ENCODE measurements around the gene TMEM117.
"Not testable (repeated sequence)": the region's sequence is repeated elsewhere in the genome, so short reads cannot be mapped to it uniquely, and the experiment has no call there.

TMEM117 gene

DNA sequence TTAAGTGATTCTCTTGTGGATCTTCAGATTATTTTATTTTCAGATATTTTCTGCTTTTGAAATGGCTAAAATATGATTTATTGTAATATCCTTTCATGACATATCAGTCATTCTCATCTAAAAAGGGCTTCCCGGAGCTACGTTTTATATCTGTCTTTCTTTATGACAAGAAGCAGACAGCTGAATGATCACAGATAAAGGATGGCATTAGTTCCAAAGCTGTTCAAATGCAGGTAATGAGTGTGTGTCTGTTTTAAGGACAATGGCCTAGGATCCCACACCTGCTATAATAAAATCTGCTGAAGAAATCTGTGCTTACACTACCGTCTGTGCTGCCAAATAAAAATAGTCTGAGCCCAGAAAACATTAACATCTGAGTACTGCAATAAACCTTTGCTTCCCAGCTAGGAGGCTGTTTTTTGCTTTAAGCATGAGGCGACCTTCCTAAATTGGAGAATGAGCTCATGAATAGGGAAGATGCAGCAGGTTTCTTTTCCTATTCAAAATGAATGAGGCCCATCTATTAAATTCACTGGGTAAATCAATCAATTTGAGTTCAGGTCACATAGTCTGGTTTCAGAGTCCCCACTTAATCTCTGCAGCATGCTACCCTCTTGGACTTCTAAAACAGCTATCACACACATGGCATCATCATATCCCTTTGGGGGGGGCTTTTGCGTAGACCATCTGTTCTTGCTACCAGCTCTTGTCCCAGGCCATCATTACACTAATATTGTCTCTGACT lies 541.7 kb downstream of the TMEM117 start:
- DNase-seq, result no peak
- TF ChIP-seq GATA1 (IDR thresholded peaks at IDR 0.05; ENCODE audit: low read depth, low read length) (no peak), POLR2A (IDR thresholded peaks at IDR 0.05; ENCODE audit: low read length) (no peak)

DNA sequence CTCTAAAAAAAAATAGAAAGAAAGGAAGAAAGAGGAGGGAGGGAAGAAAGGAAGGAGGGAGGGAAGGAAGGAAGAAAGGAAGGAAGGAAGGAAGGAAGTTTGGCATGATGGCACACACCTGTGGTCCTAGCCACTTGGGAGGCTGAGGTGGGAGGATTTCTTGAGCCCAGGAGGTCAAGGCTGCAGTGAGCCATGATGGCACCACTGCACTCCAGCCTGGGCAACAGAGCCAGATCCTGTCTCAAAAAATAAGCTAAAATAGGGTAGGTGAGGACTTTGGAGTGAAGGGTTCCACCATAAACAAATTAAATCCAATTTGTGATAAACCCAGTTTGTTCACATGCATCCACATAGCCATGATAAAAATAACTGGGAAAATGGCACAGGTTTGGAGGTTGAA lies 543.2 kb downstream of the TMEM117 start:
- DNase-seq, result not testable (repeated sequence)

DNA sequence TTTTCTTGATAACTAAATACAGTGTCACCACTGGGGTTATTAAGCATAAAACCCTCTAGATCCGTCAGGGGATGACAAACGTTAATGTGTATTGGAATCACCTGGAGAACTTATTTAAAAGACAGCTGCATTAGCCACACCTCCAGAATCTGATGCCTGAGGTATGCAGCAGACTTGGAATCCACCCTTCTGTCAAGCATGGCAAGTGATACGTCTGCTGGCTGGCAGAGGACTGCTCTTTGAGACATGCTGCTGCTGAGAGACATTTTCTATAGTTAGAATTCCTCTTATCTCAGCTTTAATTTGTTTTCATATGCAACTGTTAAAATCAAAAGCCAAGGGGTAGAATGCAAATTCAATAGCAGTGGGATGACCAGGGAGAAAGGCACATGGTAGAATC lies 544.0 kb downstream of the TMEM117 start:
- TF ChIP-seq POLR2A (IDR thresholded peaks at IDR 0.05; ENCODE audit: low read length) (no peak), GATA1 (IDR thresholded peaks at IDR 0.05; ENCODE audit: low read depth, low read length) (no peak)
- DNase-seq, result no peak

- no peak for DNase-seq
- TF ChIP-seq GATA1 (IDR thresholded peaks at IDR 0.05; ENCODE audit: low read depth, low read length) (no peak), POLR2A (IDR thresholded peaks at IDR 0.05; ENCODE audit: low read length) (no peak)
These were observed 545.0 kb downstream of the TMEM117 start for GRCh38 chr12:44380861-44381260.

DNA sequence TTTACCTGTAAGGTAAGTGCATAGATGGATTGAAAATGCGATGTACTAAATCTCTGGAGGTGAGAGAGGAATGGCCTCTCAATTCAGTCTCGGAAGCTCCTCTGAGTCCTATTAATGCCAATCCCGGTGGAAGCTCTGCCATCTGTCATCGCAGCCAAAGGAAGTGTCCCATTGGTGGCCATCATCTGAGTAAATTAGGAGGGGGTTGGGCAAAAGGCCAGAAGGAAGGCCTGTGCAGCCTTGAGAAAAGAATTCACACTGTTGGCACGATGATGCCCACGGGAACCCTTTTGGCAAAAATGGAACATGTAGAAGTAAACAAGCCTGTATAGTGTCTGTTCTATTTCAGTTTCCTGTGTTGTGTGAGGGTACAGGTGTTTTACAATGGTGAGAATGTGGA lies 545.5 kb downstream of the TMEM117 start:
- DNase-seq, result no peak

DNA sequence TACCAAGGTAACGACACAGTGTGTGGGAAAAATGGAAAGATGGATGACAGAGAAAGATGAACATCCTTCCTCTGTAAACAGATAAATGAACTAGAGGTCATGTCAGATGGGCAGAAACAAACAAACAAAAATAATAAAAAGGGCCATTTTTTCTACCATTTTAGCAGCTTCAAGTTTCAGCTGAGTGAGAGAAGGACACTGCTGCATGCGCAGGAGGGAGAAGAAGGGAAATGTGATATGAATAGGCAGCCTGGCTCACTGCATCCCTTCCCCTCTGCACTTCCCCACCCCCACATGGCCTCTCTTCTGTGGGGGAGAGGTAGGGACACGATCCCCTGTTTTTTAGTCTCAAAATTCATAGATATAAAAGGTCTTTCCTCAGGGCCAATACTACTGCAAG lies 548.3 kb downstream of the TMEM117 start:
- TF ChIP-seq GATA1 (IDR thresholded peaks at IDR 0.05; ENCODE audit: low read depth, low read length), result no peak
- no peak for TF ChIP-seq POLR2A (IDR thresholded peaks at IDR 0.05; ENCODE audit: low read length)
- no peak for DNase-seq

More for the DNA sequence above, 545.5 kb downstream of the TMEM117 start:
- TF ChIP-seq GATA1 (IDR thresholded peaks at IDR 0.05; ENCODE audit: low read depth, low read length) (no peak), POLR2A (IDR thresholded peaks at IDR 0.05; ENCODE audit: low read length) (no peak)

- no peak for DNase-seq
- TF ChIP-seq GATA1 (IDR thresholded peaks at IDR 0.05; ENCODE audit: low read depth, low read length) (no peak), POLR2A (IDR thresholded peaks at IDR 0.05; ENCODE audit: low read length) (no peak)
These were observed 550.1 kb downstream of the TMEM117 start for GRCh38 chr12:44385964-44386363.

DNA sequence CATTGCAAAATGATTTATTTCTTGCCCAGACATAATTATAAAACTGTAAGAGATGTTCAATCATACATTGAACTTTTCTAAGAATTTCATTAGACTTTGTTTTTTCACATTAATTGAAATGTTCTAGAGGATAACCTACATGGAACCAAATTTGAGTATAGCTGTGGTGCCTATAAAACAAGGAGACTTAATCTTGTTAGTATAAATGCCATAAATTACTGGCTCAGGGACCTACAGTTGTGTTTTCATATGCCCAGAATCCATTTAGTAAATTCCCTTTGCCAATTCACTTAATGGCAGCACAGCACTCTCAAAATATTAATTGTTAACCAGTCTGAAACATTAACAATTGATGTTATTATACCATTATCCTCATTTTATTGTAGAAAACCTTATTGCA lies 551.7 kb downstream of the TMEM117 start:
- no peak for DNase-seq
- TF ChIP-seq POLR2A (IDR thresholded peaks at IDR 0.05; ENCODE audit: low read length) (no peak), GATA1 (IDR thresholded peaks at IDR 0.05; ENCODE audit: low read depth, low read length) (no peak)

- DNase-seq, result no peak
- TF ChIP-seq GATA1 (IDR thresholded peaks at IDR 0.05; ENCODE audit: low read depth, low read length) (no peak), POLR2A (IDR thresholded peaks at IDR 0.05; ENCODE audit: low read length) (no peak)
These were observed 553.2 kb downstream of the TMEM117 start for GRCh38 chr12:44389038-44389437.

- DNase-seq, result no peak
- TF ChIP-seq POLR2A (IDR thresholded peaks at IDR 0.05; ENCODE audit: low read length) (no peak), GATA1 (IDR thresholded peaks at IDR 0.05; ENCODE audit: low read depth, low read length) (no peak)
These were observed 554.0 kb downstream of the TMEM117 start for GRCh38 chr12:44389896-44390295.

DNA sequence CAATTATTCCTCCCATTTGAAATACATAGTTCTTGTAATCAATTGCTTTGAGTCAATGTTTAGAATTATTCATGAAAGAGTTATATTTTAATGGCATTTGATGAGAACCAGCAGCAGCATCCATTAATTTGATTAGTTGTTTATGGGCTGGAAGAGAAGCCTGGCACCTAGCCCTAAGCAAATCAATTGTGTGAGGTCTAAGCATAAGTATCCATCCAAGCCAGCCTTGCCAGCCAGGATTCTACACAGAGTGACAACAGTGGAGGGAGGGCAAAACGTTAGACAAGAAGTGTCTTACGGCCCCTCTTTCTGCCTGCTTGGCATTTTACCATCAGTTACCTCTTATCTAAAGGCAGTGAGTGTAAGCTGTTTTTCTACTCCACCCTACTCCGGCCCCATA lies 561.8 kb downstream of the TMEM117 start:
- TF ChIP-seq POLR2A (IDR thresholded peaks at IDR 0.05; ENCODE audit: low read length) (no peak), GATA1 (IDR thresholded peaks at IDR 0.05; ENCODE audit: low read depth, low read length) (no peak)

GRCh38 chr12:44403185-44403584 lies 567.3 kb downstream of the TMEM117 start:
- TF ChIP-seq POLR2A (IDR thresholded peaks at IDR 0.05; ENCODE audit: low read length), result no peak
- TF ChIP-seq GATA1 (IDR thresholded peaks at IDR 0.05; ENCODE audit: low read depth, low read length), result no peak
- peak; percentile 19 to 33 for DNase-seq

More for the DNA sequence above, 561.8 kb downstream of the TMEM117 start:
- DNase-seq, result peak; percentile 7 to 34

- no peak for TF ChIP-seq GATA1 (IDR thresholded peaks at IDR 0.05; ENCODE audit: low read depth, low read length)
- no peak for TF ChIP-seq POLR2A (IDR thresholded peaks at IDR 0.05; ENCODE audit: low read length)
These were observed 569.4 kb downstream of the TMEM117 start for GRCh38 chr12:44405297-44405696.

DNA sequence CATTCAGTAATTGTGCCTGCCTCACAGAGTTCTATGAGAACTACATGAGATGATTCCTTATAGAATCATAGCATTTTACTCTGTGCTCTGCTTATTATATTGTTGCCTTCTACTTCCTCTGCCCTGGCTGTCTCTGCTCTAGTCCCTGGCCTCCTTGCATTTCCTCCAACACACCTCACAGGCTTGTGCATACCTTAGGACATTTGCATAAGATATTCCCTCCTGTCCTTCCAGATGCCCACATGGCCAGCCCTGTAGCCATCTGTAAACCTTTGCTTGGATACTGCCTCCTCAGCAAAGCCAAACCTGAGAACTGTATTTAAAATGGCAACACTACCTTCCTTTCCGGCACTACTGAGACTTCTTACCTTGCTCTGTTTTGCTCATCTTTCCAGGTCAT lies 586.7 kb downstream of the TMEM117 start:
- TF ChIP-seq POLR2A (IDR thresholded peaks at IDR 0.05; ENCODE audit: low read length) (no peak), GATA1 (IDR thresholded peaks at IDR 0.05; ENCODE audit: low read depth, low read length) (no peak)
- no peak for DNase-seq

More at GRCh38 chr12:44405297-44405696, 569.4 kb downstream of the TMEM117 start:
- DNase-seq, result peak in 1 of 2 experiments; percentile 3

- DNase-seq, result no peak
- TF ChIP-seq POLR2A (IDR thresholded peaks at IDR 0.05; ENCODE audit: low read length) (no peak), GATA1 (IDR thresholded peaks at IDR 0.05; ENCODE audit: low read depth, low read length) (no peak)
These were observed 592.9 kb downstream of the TMEM117 start for GRCh38 chr12:44428825-44429224.
